Muscle layer of colon (tissue), 2 donors: ENCODE measurements around the gene KRTAP5-5.
"Not testable (repeated sequence)": the region's sequence is repeated elsewhere in the genome, so short reads cannot be mapped to it uniquely, and the experiment has no call there.

ENCODE experiments used
- H3K27ac ChIP-seq: one replicate; pipeline ENCODE4 v1.7.0; 2013; ENCODE audit warnings: low read depth, mild to moderate bottlenecking, low read length, moderate library complexity
- H3K27me3 ChIP-seq, 2 donors: one replicate each; pipeline ENCODE4 v1.7.0; 2013; ENCODE audit warnings: low read length in 2 of 2, mild to moderate bottlenecking in 2 of 2; ENCODE audit not compliant: insufficient read depth in 2 of 2, control insufficient read depth in 1 of 2
- H3K36me3 ChIP-seq: one replicate; pipeline ENCODE4 v1.7.0; 2013; ENCODE audit warnings: mild to moderate bottlenecking, low read length; ENCODE audit not compliant: insufficient read depth
- H3K4me1 ChIP-seq: one replicate; pipeline ENCODE4 v1.7.0; 2013; ENCODE audit warnings: mild to moderate bottlenecking, low read length; ENCODE audit not compliant: insufficient read depth
- H3K4me3 ChIP-seq, 2 donors: one replicate each; pipeline ENCODE4 v1.7.0; 2013; ENCODE audit warnings: low read length in 2 of 2, low read depth in 1 of 2, mild to moderate bottlenecking in 1 of 2, moderate library complexity in 1 of 2
- H3K9ac ChIP-seq: one replicate; pipeline ENCODE4 v1.7.0; 2013; ENCODE audit warnings: low read length
- H3K9me3 ChIP-seq: one replicate; pipeline ENCODE4 v1.7.0; 2013; ENCODE audit warnings: mild to moderate bottlenecking, low read length
- donor health status: abdominal sarcoma.
- donor health status: Adenocarcinoma of cecum.

KRTAP5-5 gene

DNA sequence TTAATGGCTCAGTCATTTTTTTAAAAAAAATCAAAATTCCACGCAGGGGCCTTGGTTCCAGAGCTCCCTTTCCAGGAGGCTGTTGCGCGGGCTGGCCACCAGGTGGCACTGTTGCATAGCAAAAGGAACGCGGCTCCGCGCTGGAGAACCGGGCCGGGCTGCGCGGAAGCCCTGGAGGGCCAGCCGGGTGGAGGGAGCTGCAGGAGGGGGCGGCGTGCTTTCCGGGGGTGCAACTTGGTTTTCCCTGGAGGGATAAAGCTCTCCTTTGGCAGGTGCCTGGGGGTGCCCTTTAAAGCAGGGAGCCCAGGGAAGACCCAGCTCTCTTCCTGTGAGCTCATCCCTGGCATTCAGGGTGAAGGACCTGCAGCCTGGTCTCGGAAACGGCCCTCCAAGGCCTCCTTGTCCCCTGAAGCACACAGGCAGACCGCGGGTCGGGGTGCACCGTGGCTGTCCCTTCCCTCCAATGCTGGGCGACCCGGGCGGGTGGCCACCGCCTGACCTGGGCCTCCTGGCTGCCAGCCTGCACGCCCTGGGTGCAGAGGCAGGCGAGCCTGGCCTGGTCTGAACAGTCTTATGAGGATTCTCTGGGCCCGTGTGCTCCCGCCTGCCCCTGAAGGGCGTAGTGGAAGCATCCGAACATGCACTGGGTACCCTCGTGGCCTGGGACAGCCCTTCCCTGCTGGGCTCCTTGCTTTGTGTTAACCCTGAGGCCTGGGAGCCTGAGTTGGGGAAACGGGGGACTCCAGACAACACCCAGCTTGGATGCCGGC is 23.4 kb downstream of the KRTAP5-5 start:
- no peak overlapping the region for H3K4me3 ChIP-seq
- H3K9ac ChIP-seq: no peak overlapping the region
- H3K36me3 ChIP-seq: no peaks in the 10 kb centered on the region
- H3K9me3 ChIP-seq: no peaks in the 10 kb centered on the region
- H3K27ac ChIP-seq: no peak overlapping the region
- peaks cover 0 to 5% of the 10 kb centered on the region in 2 donors for H3K27me3 ChIP-seq
- no peaks in the 10 kb centered on the region for H3K4me1 ChIP-seq

- no peaks in the 10 kb centered on the region for H3K36me3 ChIP-seq
- H3K27ac ChIP-seq: no peak overlapping the region
- no peak overlapping the region for H3K4me3 ChIP-seq
- no peak overlapping the region for H3K9ac ChIP-seq
- peaks cover 0 to 5% of the 10 kb centered on the region in 2 donors for H3K27me3 ChIP-seq
- no peaks in the 10 kb centered on the region for H3K9me3 ChIP-seq
- H3K4me1 ChIP-seq: no peaks in the 10 kb centered on the region
Observed at GRCh38 chr11:1653541-1654387, 24.2 kb downstream of the KRTAP5-5 start.

DNA sequence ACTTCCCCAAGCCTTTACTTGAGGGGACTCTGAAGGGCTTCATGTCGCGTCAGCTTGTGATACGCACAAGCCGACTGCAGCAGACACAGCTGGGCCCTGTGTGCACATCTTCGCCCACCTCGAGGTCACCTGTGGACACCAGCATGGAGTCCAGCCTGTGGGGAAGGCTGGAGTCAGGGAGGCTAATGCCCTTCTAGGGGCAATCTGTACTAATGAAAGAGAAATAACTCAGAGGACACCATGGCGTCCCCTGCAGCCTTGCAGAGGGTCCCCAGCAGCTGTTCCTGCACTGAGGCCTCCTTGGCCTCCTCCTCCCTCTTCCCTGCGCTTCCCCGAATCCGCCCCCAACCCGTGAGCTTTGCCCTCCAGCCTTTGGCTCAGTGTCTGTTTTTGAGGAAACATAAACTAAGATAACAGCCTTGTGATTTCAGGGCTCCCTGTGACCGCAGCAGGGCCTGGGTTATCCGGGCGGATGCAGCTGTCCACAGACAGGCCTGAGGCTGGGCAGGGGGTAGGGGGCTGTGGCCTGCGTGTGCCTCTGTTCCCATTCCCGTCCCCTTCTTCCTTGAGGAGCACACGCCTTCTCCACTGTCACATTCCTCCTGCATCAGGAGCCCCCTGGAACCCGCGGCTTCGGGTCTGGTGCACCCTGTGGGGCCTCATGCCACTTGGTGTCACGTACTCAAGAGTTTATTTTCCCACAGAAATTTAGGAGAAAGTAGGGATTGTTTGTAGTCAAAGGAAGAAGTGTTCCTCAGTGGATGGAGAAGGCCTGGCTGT is 25.0 kb downstream of the KRTAP5-5 start:
- Histone ChIP-seq H3K27ac (no peak overlapping the region), H3K36me3 (no peaks in the 10 kb centered on the region), H3K4me3 (no peak overlapping the region), H3K9ac (no peak overlapping the region), H3K9me3 (no peaks in the 10 kb centered on the region), H3K4me1 (no peaks in the 10 kb centered on the region), H3K27me3 (peaks cover 0 to 5% of the 10 kb centered on the region in 2 donors)

DNA sequence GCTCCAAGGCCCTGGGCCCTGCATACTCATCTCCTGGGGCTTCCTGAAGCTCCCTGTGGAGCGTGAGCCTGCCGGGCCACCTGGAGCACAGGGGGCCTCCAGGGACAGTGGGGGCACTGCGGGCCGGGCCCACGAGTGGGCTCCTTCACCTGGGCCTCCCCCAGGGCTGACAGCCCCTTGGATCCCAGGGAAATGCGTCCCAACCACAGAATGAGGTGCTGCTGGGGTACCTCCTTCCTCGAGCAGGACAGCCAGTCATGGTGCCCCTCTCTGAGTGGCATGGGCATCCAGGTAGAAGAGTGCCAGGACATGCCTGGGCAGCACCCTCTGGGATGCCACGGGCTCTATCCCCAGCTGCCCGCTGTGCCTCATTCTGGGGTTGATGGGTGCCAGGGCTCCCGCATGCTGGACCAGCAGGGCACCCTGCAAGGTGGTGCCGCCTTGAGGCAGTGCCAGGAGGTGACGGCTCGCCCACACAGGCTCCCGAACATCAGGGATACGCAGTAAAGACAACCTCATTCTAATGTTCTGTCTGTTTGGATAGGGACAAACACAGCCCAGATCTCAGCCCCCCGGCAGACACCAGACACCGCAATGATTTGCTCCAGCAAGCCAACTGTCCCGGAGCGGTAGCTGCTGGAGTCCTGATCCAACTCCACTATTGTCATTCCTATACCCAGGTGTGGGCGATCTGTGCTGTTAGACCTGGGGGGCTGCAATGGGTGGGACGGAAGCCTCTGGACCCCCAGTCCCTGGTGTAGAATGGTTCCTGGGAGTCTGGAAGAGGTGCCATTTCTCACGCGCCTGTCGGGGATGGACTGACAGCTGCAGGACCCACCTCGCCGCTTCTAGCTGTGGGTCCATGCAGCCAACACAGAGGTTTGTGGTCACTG is 25.8 kb downstream of the KRTAP5-5 start:
- Histone ChIP-seq H3K36me3 (no peaks in the 10 kb centered on the region), H3K4me3 (no peak overlapping the region), H3K4me1 (no peaks in the 10 kb centered on the region), H3K27me3 (peaks cover 0 to 5% of the 10 kb centered on the region in 2 donors), H3K9me3 (no peaks in the 10 kb centered on the region), H3K27ac (no peak overlapping the region), H3K9ac (no peak overlapping the region)

DNA sequence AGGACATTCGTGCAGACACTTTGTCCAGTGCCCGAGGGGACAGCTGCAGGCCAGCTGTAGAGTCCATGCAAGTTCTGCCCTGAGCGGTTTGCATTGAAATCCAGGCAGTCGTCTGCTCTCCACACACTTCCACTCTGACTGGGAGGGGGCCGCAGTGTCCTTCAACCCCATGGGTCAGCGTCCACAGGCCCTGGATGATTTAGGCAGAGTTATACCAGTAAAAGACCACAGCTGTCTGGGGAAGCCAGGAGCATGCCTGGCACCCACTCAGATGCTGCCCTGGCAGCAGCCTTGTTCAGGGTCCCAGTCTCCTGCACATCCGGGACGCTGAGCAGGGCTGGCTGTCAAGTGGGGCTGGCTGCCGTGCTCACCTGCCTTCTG is 26.5 kb downstream of the KRTAP5-5 start:
- H3K27ac ChIP-seq: no peak overlapping the region
- no peak overlapping the region for H3K4me3 ChIP-seq
- no peaks in the 10 kb centered on the region for H3K36me3 ChIP-seq
- H3K4me1 ChIP-seq: no peaks in the 10 kb centered on the region
- H3K9ac ChIP-seq: no peak overlapping the region
- H3K9me3 ChIP-seq: no peaks in the 10 kb centered on the region
- H3K27me3 ChIP-seq: peaks cover 0 to 5% of the 10 kb centered on the region in 2 donors

DNA sequence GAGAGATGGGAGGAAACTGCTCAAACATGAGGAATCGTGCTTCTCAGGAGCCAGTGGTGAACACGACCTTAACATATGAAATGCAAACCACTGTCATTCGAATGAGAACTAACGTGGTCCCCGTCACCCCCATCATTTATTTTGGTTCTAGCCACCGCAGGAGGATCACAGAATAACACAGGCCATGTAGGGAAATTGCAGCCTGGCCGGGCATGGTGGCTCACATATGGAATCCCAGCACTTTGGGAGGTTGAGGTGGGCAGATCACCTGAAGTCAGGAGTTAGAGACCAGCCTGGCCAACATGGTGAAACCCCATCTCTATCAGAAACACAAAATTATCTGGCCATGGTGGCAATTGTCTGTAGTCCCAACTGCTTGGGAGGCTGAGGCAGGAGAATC is 27.1 kb downstream of the KRTAP5-5 start:
- H3K9ac ChIP-seq: no peak overlapping the region
- H3K4me1 ChIP-seq: no peaks in the 10 kb centered on the region
- no peaks in the 10 kb centered on the region for H3K9me3 ChIP-seq
- no peaks in the 10 kb centered on the region for H3K36me3 ChIP-seq
- no peak overlapping the region for H3K4me3 ChIP-seq
- peaks cover 0 to 5% of the 10 kb centered on the region in 2 donors for H3K27me3 ChIP-seq
- no peak overlapping the region for H3K27ac ChIP-seq

- Histone ChIP-seq H3K4me1 (no peaks in the 10 kb centered on the region), H3K27me3 (peaks cover 0 to 4% of the 10 kb centered on the region in 2 donors), H3K36me3 (no peaks in the 10 kb centered on the region), H3K4me3 (no peak overlapping the region), H3K27ac (no peak overlapping the region), H3K9ac (no peak overlapping the region), H3K9me3 (no peaks in the 10 kb centered on the region)
Observed at GRCh38 chr11:1659506-1659905, 29.9 kb downstream of the KRTAP5-5 start.

DNA sequence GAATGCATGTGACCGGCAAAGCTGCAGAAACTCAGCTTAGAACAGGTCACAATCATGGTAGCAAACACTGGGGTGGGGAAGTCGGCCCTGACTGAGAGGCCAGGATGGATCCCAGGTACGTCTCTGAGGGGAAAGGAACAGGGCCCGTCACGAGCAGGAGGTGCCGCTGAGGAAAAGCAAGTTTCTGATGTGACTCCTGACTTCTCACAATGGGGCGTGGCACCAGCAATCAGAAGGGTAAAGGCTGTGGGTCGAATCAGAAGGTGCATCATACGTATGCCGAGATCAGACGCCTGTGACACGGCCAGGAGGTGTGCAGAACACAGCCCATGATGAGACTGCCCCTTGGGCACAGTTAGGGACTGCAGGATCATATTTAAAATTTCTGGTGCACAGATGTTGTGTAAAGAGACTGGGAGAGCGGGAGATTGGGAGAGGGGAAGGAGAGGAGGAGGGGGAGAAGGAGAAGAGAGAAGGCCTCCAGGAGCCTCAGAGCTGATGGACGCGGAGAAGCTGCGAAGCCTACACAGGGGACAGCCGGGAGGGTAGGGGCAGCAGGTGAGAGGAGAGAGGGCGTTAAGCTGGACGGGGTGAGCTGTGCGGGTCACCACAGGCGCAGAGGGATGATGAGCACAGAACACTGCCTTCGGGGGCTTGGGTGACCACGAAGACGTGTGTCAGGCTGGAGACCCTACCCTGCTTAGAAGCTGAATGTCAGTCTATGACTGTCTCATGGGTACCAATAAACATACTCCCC is 30.7 kb downstream of the KRTAP5-5 start:
- H3K9ac ChIP-seq: no peak overlapping the region

GRCh38 chr11:1661454-1662269 is 32.1 kb downstream of the KRTAP5-5 start:
- not testable (repeated sequence) for H3K9me3 ChIP-seq, H3K9ac ChIP-seq, H3K4me3 ChIP-seq, H3K4me1 ChIP-seq, H3K27me3 ChIP-seq, H3K27ac ChIP-seq, H3K36me3 ChIP-seq

More for the DNA sequence above, 30.7 kb downstream of the KRTAP5-5 start:
- Histone ChIP-seq H3K9me3 (no peaks in the 10 kb centered on the region), H3K4me1 (no peaks in the 10 kb centered on the region), H3K36me3 (no peaks in the 10 kb centered on the region), H3K27ac (no peak overlapping the region), H3K4me3 (no peak overlapping the region), H3K27me3 (no peaks in the 10 kb centered on the region)
